IPS-18a (cell line): ENCODE data around the gene SUPT4H1.
A peak's percentile ranks its signal among the peaks of the same experiment; 100 is the strongest.

Experiments used
- H3K27ac ChIP-seq: one replicate; pipeline ENCODE4 v1.5.1; 2013; ENCODE audit warnings: low read length
- H3K27me3 ChIP-seq: one replicate; pipeline ENCODE4 v1.6.1; 2013; ENCODE audit warnings: mild to moderate bottlenecking, low read length; ENCODE audit not compliant: control insufficient read depth, insufficient read depth
- H3K36me3 ChIP-seq: one replicate; pipeline ENCODE4 v1.6.1; 2013; ENCODE audit warnings: low read depth, low read length; ENCODE audit not compliant: control insufficient read depth
- H3K4me1 ChIP-seq: one replicate; pipeline ENCODE4 v1.6.1; 2013; ENCODE audit warnings: low read depth, low read length; ENCODE audit not compliant: control insufficient read depth
- H3K4me3 ChIP-seq: one replicate; pipeline ENCODE4 v1.5.1; 2013; ENCODE audit warnings: low read length
- H3K9ac ChIP-seq: one replicate; pipeline ENCODE4 v1.6.1; 2013; ENCODE audit warnings: mild to moderate bottlenecking, low read length, moderate library complexity
- H3K9me3 ChIP-seq: one replicate; pipeline ENCODE4 v1.6.1; 2013; ENCODE audit warnings: low read depth, low read length; ENCODE audit not compliant: control insufficient read depth

The SUPT4H1 gene

GRCh38 chr17:58388302-58389190 lies 36.5 kb upstream of the SUPT4H1 start:
- Histone ChIP-seq H3K4me3 (peak overlapping the region; percentile 12), H3K9me3 (no peaks in the 10 kb centered on the region), H3K27me3 (no peaks in the 10 kb centered on the region), H3K36me3 (no peaks in the 10 kb centered on the region), H3K9ac (no peak overlapping the region), H3K4me1 (peaks cover 21% of the 10 kb centered on the region), H3K27ac (no peak overlapping the region)

- Histone ChIP-seq H3K27ac (no peak overlapping the region), H3K9me3 (no peaks in the 10 kb centered on the region), H3K27me3 (no peaks in the 10 kb centered on the region), H3K4me1 (peaks cover 21% of the 10 kb centered on the region), H3K4me3 (no peak overlapping the region), H3K9ac (no peak overlapping the region), H3K36me3 (no peaks in the 10 kb centered on the region)
Observed at GRCh38 chr17:58387834-58388233, 35.8 kb upstream of the SUPT4H1 start.

DNA sequence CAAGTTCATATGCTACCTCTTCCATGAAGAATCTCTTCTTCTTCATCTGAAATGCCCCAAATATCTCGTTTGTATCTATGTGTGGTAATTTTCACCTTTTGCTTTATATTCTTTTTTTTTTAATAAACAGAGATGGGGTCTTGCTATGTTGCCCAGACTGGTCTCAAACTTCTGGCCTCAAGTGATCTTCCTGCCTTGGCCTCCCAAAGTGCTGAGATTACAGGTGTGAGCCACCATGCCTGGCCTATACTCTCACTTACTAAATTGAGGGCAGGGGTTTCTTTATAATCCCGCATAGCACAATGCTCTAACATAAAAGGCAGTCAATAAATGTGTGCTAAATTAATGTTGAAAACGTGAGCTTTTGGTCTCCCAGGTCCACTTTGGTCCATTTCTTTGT lies 34.7 kb upstream of the SUPT4H1 start:
- Histone ChIP-seq H3K9ac (no peak overlapping the region), H3K4me1 (peaks cover 21% of the 10 kb centered on the region), H3K9me3 (no peaks in the 10 kb centered on the region), H3K4me3 (no peak overlapping the region), H3K27ac (no peak overlapping the region), H3K36me3 (no peaks in the 10 kb centered on the region), H3K27me3 (no peaks in the 10 kb centered on the region)

- Histone ChIP-seq H3K9me3 (no peaks in the 10 kb centered on the region), H3K4me1 (peaks cover 21% of the 10 kb centered on the region), H3K9ac (no peak overlapping the region), H3K27me3 (no peaks in the 10 kb centered on the region), H3K27ac (no peak overlapping the region), H3K36me3 (no peaks in the 10 kb centered on the region), H3K4me3 (no peak overlapping the region)
Observed at GRCh38 chr17:58385359-58385899, 33.4 kb upstream of the SUPT4H1 start.

DNA sequence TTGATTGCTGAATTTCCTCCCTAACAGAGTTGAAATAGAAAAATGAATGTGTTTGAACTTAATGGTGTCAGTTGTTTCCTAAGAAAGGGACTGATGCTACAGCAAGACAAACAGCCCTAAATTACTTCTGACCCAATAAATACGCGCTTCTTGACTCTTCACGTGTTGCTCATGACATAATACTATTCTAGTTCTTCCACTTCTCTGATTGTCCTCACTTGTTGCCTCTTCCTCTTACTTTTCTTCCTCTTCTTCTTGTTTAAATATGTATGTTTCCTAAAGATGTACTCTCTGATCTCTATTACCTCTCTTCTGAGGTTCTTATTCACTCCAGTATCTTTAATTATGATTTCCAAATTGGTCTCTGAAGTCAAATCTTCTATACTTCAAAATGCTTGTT lies 32.9 kb upstream of the SUPT4H1 start:
- H3K9me3 ChIP-seq = no peaks in the 10 kb centered on the region
- H3K27ac ChIP-seq = no peak overlapping the region
- H3K4me1 ChIP-seq = peaks cover 20% of the 10 kb centered on the region
- H3K36me3 ChIP-seq = no peaks in the 10 kb centered on the region
- no peaks in the 10 kb centered on the region for H3K27me3 ChIP-seq
- H3K4me3 ChIP-seq = no peak overlapping the region
- H3K9ac ChIP-seq = no peak overlapping the region

DNA sequence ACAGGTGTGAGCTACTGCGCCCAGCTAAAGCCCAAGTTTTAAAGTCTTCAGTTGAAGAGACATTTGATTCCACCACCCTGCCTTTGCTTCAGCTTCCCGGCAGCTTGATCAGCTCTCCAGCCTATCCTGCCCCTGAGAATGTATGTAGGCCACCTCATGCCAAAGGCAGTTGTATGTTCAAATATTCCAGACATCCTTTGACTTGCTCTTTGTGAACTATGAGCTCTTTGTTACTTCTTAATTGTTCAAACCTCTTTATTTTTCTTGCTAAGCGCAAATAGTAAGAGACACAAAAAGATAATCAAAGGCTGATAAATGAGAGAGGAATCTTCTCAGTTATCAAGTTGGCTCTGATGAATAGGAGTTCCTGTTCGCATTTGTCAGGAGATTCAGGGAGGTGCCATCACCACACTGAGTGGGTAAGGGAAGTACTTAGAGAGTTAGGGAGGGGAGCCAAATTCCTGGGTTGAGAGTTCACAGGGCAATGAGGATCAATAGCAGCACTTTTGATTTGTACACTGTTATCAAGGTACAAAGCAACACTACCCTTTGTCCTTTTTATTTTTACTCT lies 32.0 kb upstream of the SUPT4H1 start:
- Histone ChIP-seq H3K27ac (no peak overlapping the region), H3K9me3 (no peaks in the 10 kb centered on the region), H3K4me1 (peaks cover 11% of the 10 kb centered on the region), H3K36me3 (no peaks in the 10 kb centered on the region), H3K4me3 (no peak overlapping the region), H3K9ac (no peak overlapping the region), H3K27me3 (no peaks in the 10 kb centered on the region)

DNA sequence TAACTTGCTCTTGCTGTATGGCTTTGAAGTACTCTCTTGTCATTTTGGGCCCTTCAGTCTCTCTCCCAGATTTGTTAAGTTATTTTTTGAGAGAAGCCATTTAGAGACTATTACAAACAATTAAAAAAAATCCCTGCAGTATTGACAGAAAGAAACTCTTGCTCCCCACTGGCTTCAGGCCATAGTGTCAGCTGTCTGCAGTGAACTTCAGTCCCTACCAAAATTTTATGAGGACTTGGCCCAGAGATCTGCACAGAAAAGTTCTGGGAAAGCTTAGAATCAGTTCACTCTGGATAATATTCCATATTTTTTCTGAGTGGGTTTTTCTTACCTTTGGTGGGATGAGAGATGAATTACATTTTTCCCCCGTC lies 30.9 kb upstream of the SUPT4H1 start:
- Histone ChIP-seq H3K4me1 (no peaks in the 10 kb centered on the region), H3K27me3 (no peaks in the 10 kb centered on the region), H3K9ac (no peak overlapping the region), H3K27ac (no peak overlapping the region), H3K36me3 (no peaks in the 10 kb centered on the region), H3K4me3 (no peak overlapping the region), H3K9me3 (no peaks in the 10 kb centered on the region)

DNA sequence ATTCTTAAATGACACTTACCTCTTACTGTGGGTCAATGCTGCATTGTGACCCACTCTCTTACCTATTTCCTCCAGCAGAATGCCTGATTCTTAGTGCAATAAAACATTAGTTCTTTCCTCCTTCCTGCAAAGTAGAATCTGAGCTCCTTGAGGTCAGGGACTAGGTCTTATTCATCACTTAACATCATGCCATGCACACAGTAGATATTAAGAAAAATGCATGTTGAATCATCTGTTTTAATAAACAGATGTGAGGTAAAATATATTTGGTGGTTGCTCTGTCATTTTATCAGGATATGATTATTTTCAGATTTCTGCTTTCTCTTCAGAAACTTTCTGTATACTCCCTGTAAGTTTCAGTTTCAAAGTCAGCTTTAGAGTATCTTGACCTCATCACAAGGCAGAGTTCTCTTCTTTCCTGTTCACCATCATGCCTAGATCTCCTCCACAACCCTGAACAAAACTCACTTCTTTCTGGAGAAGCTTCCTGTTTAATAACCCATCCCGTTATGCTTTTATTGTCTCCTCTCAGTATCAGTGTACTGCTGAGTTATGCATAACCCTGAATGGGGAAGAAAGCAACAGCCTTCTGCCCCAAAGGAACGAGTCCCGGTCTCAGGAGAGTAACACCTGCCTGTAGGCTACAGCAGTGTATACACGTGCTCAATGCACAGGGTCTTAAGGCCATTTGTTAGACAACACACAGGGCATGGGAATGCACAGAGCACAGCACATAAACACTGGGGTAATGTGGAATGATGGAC lies 30.3 kb upstream of the SUPT4H1 start:
- Histone ChIP-seq H3K36me3 (no peaks in the 10 kb centered on the region), H3K27ac (no peak overlapping the region), H3K4me1 (no peaks in the 10 kb centered on the region), H3K4me3 (no peak overlapping the region), H3K9ac (no peak overlapping the region), H3K9me3 (no peaks in the 10 kb centered on the region), H3K27me3 (no peaks in the 10 kb centered on the region)

DNA sequence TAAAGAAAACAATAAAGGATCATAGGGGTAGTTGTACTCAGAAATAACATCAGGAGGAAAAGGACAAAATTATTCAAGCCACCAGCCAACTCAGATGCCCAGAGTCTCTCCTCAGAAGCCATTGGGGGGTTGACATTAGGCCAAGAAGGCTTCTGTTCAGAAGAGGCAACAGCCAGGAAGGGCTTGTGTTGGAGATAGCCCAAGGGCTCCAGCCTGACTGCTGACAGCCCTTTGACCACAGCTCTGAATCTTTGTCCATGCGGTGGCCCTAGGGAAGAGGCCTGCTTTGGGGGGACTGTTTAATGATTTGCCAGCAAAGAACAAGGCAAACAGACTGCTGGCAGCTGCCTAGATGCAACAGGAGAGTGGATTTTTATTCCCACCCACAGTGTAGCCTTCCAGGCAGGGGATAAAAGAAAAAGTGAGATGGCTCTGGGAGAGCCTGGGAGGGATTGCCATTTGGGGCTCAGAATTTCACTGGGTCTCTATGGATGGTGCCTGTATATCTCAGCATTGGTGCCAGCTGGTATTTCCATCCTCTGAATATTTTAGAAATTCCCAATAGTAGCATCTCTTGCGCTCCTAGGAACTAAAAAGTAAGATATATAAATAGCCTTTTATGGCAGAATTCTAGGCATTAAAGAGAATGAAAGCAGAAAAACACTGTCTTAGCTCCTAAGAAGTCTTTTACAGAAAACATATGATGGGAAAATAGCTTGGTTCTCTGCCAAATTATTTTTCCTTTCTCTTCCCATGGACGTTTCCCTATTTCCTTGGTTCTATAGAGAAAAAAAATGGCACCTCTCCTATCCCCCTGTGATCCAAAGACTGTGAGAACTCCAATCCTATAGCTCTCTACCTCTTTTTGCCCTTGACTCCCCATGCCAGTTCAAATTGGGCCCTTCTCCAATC lies 29.4 kb upstream of the SUPT4H1 start:
- H3K4me3 ChIP-seq = no peak overlapping the region

DNA sequence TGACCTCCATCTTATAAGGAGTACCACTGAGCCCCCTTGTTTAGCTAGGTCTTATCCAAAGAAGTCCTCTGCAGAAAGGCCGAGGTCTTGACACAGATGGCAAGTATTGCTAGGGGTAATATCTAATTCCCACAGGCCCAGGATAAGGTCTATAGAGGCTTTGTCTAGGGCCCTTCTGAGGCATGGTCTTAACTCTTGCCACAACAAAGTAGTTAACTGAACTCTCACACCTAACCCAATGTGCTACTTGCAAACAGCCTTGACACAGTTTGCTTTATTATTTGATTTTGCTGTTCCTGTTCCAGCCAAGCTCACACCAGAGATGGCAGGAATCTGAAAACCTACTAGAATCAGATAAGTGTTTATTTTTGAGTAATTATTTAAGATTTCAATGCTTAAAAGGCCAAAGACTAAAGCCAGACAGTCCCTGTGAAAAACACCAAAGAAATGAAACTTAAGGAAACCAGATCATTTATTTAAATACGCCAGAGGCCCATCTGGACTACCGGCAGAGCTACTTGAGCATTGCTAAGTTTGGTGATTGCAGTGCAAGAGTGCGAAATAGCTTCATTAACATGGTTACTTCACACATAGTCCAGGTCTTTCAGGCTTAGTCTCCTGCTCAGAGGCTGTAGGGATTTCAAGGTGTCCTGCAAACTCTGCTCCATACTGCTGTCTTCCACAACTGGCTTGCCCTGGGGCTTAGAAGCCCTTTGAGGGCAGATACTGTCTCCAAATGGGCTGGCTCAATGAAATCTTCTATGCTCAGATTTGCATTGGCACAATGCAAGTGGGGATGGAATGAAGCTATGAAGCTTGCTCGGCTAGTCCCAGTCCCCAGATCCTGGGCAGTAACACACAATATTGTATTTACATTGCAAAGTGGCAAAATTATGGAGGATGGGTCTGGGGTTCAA lies 28.5 kb upstream of the SUPT4H1 start:
- peaks cover 16% of the 10 kb centered on the region for H3K4me1 ChIP-seq
- H3K27ac ChIP-seq = no peak overlapping the region
- no peak overlapping the region for H3K4me3 ChIP-seq
- H3K9me3 ChIP-seq = no peaks in the 10 kb centered on the region
- H3K36me3 ChIP-seq = no peaks in the 10 kb centered on the region
- H3K9ac ChIP-seq = no peak overlapping the region
- no peaks in the 10 kb centered on the region for H3K27me3 ChIP-seq

More for the DNA sequence above, 29.4 kb upstream of the SUPT4H1 start:
- Histone ChIP-seq H3K9me3 (no peaks in the 10 kb centered on the region), H3K36me3 (no peaks in the 10 kb centered on the region), H3K4me1 (peaks cover 9% of the 10 kb centered on the region), H3K9ac (no peak overlapping the region), H3K27ac (no peak overlapping the region), H3K27me3 (no peaks in the 10 kb centered on the region)
